ENCODE measurements around the gene TCF3. TPM values are rescaled to one million over a fixed set of nuclear protein-coding genes. Genes with fewer than 3 reads are reported as not detected.
A peak's percentile ranks its signal among the peaks of the same experiment; 100 is the strongest.

The TCF3 gene
- total RNA-seq, 3 donors from 2014 or later (not counting 1 experiment from before 2014, with no cell fraction given): 54.5 to 72.2 (median 64.3) TPM

- DNase-seq (no peak), ATAC-seq (no peak)
- Histone ChIP-seq H3K27ac (ENCODE audit: low read length) (no peak overlapping the region), H3K27me3 (ENCODE audit: control insufficient read depth, insufficient read depth, low read length) (peaks cover 47% of the 10 kb centered on the region), H3K36me3 (ENCODE audit: control insufficient read depth, insufficient read depth, low read length) (no peaks in the 10 kb centered on the region), H3K9me3 (ENCODE audit: control insufficient read depth, insufficient read depth, low read length) (no peaks in the 10 kb centered on the region), H3K4me3 (ENCODE audit: low read length) (no peak overlapping the region), H3K4me1 (ENCODE audit: control insufficient read depth, insufficient read depth, low read length) (peaks cover 17% of the 10 kb centered on the region)
- no peak overlapping the region for H3K27ac Mint-ChIP-seq
- TF ChIP-seq CTCF (IDR thresholded peaks at IDR 0.05): no peak
- H3K9me3 Mint-ChIP-seq: no peaks in the 10 kb centered on the region
- intact Hi-C loops (cut with micrococcal nuclease): loop anchor here (2.0 to 5.0 kb wide), 3 partner anchors 66 to 126 kb away; partner anchors contain the start of gene UQCR11
- whole genome bisulfite sequencing (ENCODE audit: insufficient coverage): 67% methylated on average over 16 of the region's 16 CpGs
- peaks cover 17 to 38% of the 10 kb centered on the region in 2 donors for H3K27me3 Mint-ChIP-seq (ENCODE audit: low read depth in 2 of 2)
- no peaks in the 10 kb centered on the region for H3K4me1 Mint-ChIP-seq
- H3K36me3 Mint-ChIP-seq: no peaks in the 10 kb centered on the region
- no peak overlapping the region for H3K4me3 Mint-ChIP-seq
These were observed 21.4 kb upstream of the TCF3 start for GRCh38 chr19:1673645-1674292.

DNA sequence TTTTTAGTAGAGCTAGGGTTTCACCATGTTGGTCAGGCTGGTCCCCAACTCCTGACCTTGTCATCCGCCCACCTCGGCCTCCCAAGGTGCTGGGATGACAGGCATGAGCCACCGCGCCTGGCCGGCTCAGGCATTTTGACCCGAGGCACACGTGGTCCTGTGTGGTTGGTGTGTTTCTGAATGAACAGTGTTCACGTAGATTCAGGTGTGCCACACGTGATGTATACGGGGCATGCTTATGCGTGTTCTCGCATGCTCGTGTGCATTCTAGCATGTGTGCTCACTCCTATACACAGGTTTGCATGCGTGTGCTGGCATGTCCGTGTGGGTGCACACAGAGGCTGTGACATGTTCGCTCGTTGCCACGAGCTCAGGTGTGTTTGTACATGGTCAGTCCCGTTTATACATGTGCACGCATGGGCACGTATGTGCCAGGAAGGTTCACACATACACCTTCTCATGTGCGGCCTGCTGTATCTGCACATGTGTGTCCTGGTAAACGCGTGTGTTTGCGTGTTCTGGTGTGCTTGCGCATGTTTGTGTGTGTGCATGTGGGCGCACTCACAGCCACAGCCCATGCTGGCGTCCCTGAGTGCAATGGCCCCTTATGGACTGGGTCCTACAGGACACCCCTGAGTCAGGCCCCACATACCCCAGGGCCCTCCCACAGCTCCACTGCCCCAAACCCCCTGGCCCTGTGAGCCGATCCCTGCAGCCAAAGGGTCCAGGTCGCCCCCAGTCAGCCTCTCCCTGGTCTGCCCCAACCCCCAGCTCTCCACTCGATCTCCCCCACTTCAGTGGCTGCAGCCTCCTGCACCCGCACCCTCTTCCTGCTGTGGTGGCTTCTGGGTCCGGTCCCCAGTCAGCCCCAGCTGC is 20.6 kb upstream of the TCF3 start:
- Mint-ChIP-seq H3K36me3 (no peaks in the 10 kb centered on the region), H3K9me3 (no peaks in the 10 kb centered on the region), H3K27ac (no peak overlapping the region), H3K27me3 (ENCODE audit: low read depth in 2 of 2) (peaks cover 17 to 38% of the 10 kb centered on the region in 2 donors), H3K4me3 (peak overlapping the region; percentile 42), H3K4me1 (peaks cover 0 to 2% of the 10 kb centered on the region in 2 donors)
- peaks cover 54% of the 10 kb centered on the region for H3K27me3 ChIP-seq (ENCODE audit: control insufficient read depth, insufficient read depth, low read length)
- H3K4me3 ChIP-seq (ENCODE audit: low read length): no peak overlapping the region
- TF ChIP-seq CTCF (IDR thresholded peaks at IDR 0.05): no peak
- H3K4me1 ChIP-seq (ENCODE audit: control insufficient read depth, insufficient read depth, low read length): peaks cover 21% of the 10 kb centered on the region
- no peaks in the 10 kb centered on the region for H3K36me3 ChIP-seq (ENCODE audit: control insufficient read depth, insufficient read depth, low read length)
- no peak overlapping the region for H3K27ac ChIP-seq (ENCODE audit: low read length)
- 82% methylated on average over 33 of the region's 33 CpGs for WGBS (ENCODE audit: insufficient coverage)
- intact Hi-C loops (cut with micrococcal nuclease): loop anchor here (2.0 to 5.0 kb wide), 3 partner anchors 66 to 126 kb away; partner anchors contain the start of gene UQCR11
- ATAC-seq: no peak
- peak in 1 of 2 donors; percentile 7 for DNase-seq
- no peaks in the 10 kb centered on the region for H3K9me3 ChIP-seq (ENCODE audit: control insufficient read depth, insufficient read depth, low read length)

DNA sequence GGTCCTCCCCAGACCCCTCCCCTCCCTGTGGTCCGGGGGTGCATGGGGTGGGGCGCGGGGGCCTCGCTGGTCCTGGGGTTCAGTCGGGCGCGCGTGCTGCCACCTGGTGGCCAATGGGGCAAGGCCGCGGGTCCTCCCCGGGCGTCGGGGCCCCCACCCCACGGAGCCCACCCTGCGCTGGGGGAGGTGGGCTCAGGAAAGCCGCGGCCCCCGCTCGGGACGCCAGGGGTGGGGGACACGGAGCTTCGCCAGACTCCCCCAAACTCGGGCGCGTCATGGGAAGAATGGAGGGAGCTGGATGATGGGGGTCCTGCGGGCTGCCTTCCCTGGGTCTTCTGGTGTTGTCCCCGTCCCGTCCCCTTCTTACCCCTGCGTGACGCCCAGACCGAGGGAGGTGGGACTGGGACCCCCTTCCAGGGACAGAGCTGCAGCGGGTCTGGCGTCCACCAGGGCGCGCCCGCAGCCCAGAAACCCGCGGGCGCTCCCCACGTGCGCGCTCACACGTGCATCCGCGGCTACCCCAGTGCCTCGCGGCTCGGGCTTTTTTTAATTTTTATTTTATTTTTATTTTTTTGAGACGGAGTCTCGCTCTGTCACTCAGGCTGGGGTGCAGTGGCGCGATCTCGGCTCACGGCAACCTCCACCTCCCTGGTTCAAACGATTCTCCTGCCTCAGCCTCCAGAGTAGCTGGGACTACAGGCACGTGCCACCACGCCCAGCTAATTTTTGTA is 19.8 kb upstream of the TCF3 start:
- peaks cover 53% of the 10 kb centered on the region for H3K27me3 ChIP-seq (ENCODE audit: control insufficient read depth, insufficient read depth, low read length)
- intact Hi-C loops (cut with micrococcal nuclease): loop anchor here (2.0 to 5.0 kb wide), 3 partner anchors 65 to 125 kb away; partner anchors contain the start of gene UQCR11
- no peak overlapping the region for H3K27ac ChIP-seq (ENCODE audit: low read length)
- Mint-ChIP-seq H3K9me3 (no peaks in the 10 kb centered on the region), H3K4me1 (peaks cover 0 to 5% of the 10 kb centered on the region in 2 donors), H3K27me3 (ENCODE audit: low read depth in 2 of 2) (peaks cover 17 to 38% of the 10 kb centered on the region in 2 donors), H3K4me3 (peak overlapping the region; percentile 42), H3K36me3 (no peaks in the 10 kb centered on the region), H3K27ac (no peak overlapping the region)
- no peak overlapping the region for H3K4me3 ChIP-seq (ENCODE audit: low read length)
- 8% methylated on average over 56 of the region's 57 CpGs for WGBS (ENCODE audit: insufficient coverage)
- H3K36me3 ChIP-seq (ENCODE audit: control insufficient read depth, insufficient read depth, low read length): no peaks in the 10 kb centered on the region
- peak; percentile 97 for TF ChIP-seq CTCF (IDR thresholded peaks at IDR 0.05)
- DNase-seq (peak; percentile 52 to 73), ATAC-seq (peak; percentile 67 to 76 (median 74))
- no peaks in the 10 kb centered on the region for H3K9me3 ChIP-seq (ENCODE audit: control insufficient read depth, insufficient read depth, low read length)
- peaks cover 24% of the 10 kb centered on the region for H3K4me1 ChIP-seq (ENCODE audit: control insufficient read depth, insufficient read depth, low read length)
